Activated T-helper 17 cell treated with anti-CD3 and anti-CD28 coated beads, Interleukin-2, amount 50 U/mL, for 72 hours (primary cell): ENCODE measurements around the gene UGT1A10. TPM values are rescaled to one million over a fixed set of nuclear protein-coding genes. Genes with fewer than 3 reads are reported as not detected.

ENCODE experiments used
- ATAC-seq: fragments of 150-1000 bp; cut with Tn5 transposase; replicated peaks from 2 replicates; pipeline ENCODE4 v1.10.0; 2021; ENCODE audit warnings: mild to moderate bottlenecking, moderate library complexity
- H3K27ac Mint-ChIP-seq: one replicate; pipeline ENCODE4 v1.8.0; 2022; ENCODE audit warnings: mixed read lengths
- H3K27me3 Mint-ChIP-seq: one replicate; pipeline ENCODE4 v1.8.0; 2022; ENCODE audit warnings: mixed read lengths
- H3K36me3 Mint-ChIP-seq: one replicate; pipeline ENCODE4 v1.8.0; 2022; ENCODE audit warnings: low read depth, mild to moderate bottlenecking, mixed read lengths
- H3K4me1 Mint-ChIP-seq: one replicate; pipeline ENCODE4 v1.8.0; 2022; ENCODE audit warnings: mixed read lengths
- H3K4me3 Mint-ChIP-seq: one replicate; pipeline ENCODE4 v1.8.0; 2022; ENCODE audit warnings: mild to moderate bottlenecking, mixed read lengths
- H3K9me3 Mint-ChIP-seq: one replicate; pipeline ENCODE4 v1.8.0; 2022; ENCODE audit warnings: mixed read lengths
- total RNA-seq, 2 donors: library from RNA; stranded (reverse); gene quantifications; one replicate each; pipeline ENCODE4 v1.2.3, GENCODE V29; 2022

UGT1A10 gene
- total RNA-seq, 2 donors from 2014 or later = 0.16 TPM; not detected in 1

GRCh38 chr2:233801357-233802131 is 165.3 kb downstream of the UGT1A10 start:
- Mint-ChIP-seq H3K27ac (no peak overlapping the region), H3K4me3 (no peak overlapping the region), H3K27me3 (peaks cover 20% of the 10 kb centered on the region), H3K4me1 (no peaks in the 10 kb centered on the region), H3K9me3 (no peaks in the 10 kb centered on the region), H3K36me3 (no peaks in the 10 kb centered on the region)
- ATAC-seq = no peak

GRCh38 chr2:233802132-233802815 is 166.0 kb downstream of the UGT1A10 start:
- Mint-ChIP-seq H3K36me3 (no peaks in the 10 kb centered on the region), H3K9me3 (no peaks in the 10 kb centered on the region), H3K27me3 (peaks cover 20% of the 10 kb centered on the region), H3K27ac (no peak overlapping the region), H3K4me1 (no peaks in the 10 kb centered on the region), H3K4me3 (no peak overlapping the region)
- ATAC-seq = no peak

GRCh38 chr2:233803292-233803911 is 167.2 kb downstream of the UGT1A10 start:
- H3K27ac Mint-ChIP-seq = no peak overlapping the region
- no peak for ATAC-seq
- H3K36me3 Mint-ChIP-seq = no peaks in the 10 kb centered on the region
- H3K4me3 Mint-ChIP-seq = no peak overlapping the region
- H3K27me3 Mint-ChIP-seq = peaks cover 13% of the 10 kb centered on the region
- no peaks in the 10 kb centered on the region for H3K4me1 Mint-ChIP-seq
- no peaks in the 10 kb centered on the region for H3K9me3 Mint-ChIP-seq

- Mint-ChIP-seq H3K9me3 (no peaks in the 10 kb centered on the region), H3K27ac (no peak overlapping the region)
- ATAC-seq = no peak
Measured at GRCh38 chr2:233803994-233804393, 167.7 kb downstream of the UGT1A10 start.

GRCh38 chr2:233807215-233807865 is 171.1 kb downstream of the UGT1A10 start:
- no peaks in the 10 kb centered on the region for H3K36me3 Mint-ChIP-seq
- ATAC-seq = no peak
- H3K9me3 Mint-ChIP-seq = no peaks in the 10 kb centered on the region
- H3K4me3 Mint-ChIP-seq = no peak overlapping the region
- H3K27me3 Mint-ChIP-seq = peaks cover 21% of the 10 kb centered on the region
- H3K4me1 Mint-ChIP-seq = no peaks in the 10 kb centered on the region
- H3K27ac Mint-ChIP-seq = no peak overlapping the region

More at GRCh38 chr2:233803994-233804393, 167.7 kb downstream of the UGT1A10 start:
- no peaks in the 10 kb centered on the region for H3K4me1 Mint-ChIP-seq
- H3K36me3 Mint-ChIP-seq = no peaks in the 10 kb centered on the region
- no peak overlapping the region for H3K4me3 Mint-ChIP-seq
- peaks cover 11% of the 10 kb centered on the region for H3K27me3 Mint-ChIP-seq

- Mint-ChIP-seq H3K27me3 (peaks cover 17% of the 10 kb centered on the region), H3K4me1 (no peaks in the 10 kb centered on the region), H3K9me3 (no peaks in the 10 kb centered on the region), H3K36me3 (no peaks in the 10 kb centered on the region), H3K4me3 (no peak overlapping the region), H3K27ac (no peak overlapping the region)
- no peak for ATAC-seq
Measured at GRCh38 chr2:233807966-233808935, 172.0 kb downstream of the UGT1A10 start.

- ATAC-seq = no peak
- H3K27ac Mint-ChIP-seq = no peak overlapping the region
- no peak overlapping the region for H3K4me3 Mint-ChIP-seq
- no peaks in the 10 kb centered on the region for H3K4me1 Mint-ChIP-seq
- no peaks in the 10 kb centered on the region for H3K36me3 Mint-ChIP-seq
- H3K27me3 Mint-ChIP-seq = peaks cover 13% of the 10 kb centered on the region
- no peaks in the 10 kb centered on the region for H3K9me3 Mint-ChIP-seq
Measured at GRCh38 chr2:233810385-233810784, 174.1 kb downstream of the UGT1A10 start.

GRCh38 chr2:233811087-233811486 is 174.8 kb downstream of the UGT1A10 start:
- Mint-ChIP-seq H3K4me1 (no peaks in the 10 kb centered on the region), H3K4me3 (no peak overlapping the region), H3K36me3 (no peaks in the 10 kb centered on the region), H3K9me3 (no peaks in the 10 kb centered on the region), H3K27me3 (peaks cover 13% of the 10 kb centered on the region), H3K27ac (no peak overlapping the region)
- no peak for ATAC-seq

- Mint-ChIP-seq H3K9me3 (no peaks in the 10 kb centered on the region), H3K27me3 (peaks cover 13% of the 10 kb centered on the region), H3K4me3 (no peak overlapping the region), H3K27ac (no peak overlapping the region), H3K36me3 (no peaks in the 10 kb centered on the region), H3K4me1 (no peaks in the 10 kb centered on the region)
- ATAC-seq = no peak
Measured at GRCh38 chr2:233811732-233812131, 175.5 kb downstream of the UGT1A10 start.

- ATAC-seq = no peak
- H3K36me3 Mint-ChIP-seq = no peaks in the 10 kb centered on the region
- no peaks in the 10 kb centered on the region for H3K9me3 Mint-ChIP-seq
- H3K4me1 Mint-ChIP-seq = no peaks in the 10 kb centered on the region
- no peak overlapping the region for H3K27ac Mint-ChIP-seq
- H3K4me3 Mint-ChIP-seq = no peak overlapping the region
- H3K27me3 Mint-ChIP-seq = peaks cover 16% of the 10 kb centered on the region
Measured at GRCh38 chr2:233813236-233814055, 177.2 kb downstream of the UGT1A10 start.

GRCh38 chr2:233814056-233814835 is 178.0 kb downstream of the UGT1A10 start:
- no peak for ATAC-seq
- H3K36me3 Mint-ChIP-seq = no peaks in the 10 kb centered on the region

GRCh38 chr2:233815861-233816260 is 179.6 kb downstream of the UGT1A10 start:
- Mint-ChIP-seq H3K36me3 (no peaks in the 10 kb centered on the region), H3K4me1 (no peaks in the 10 kb centered on the region), H3K27me3 (peaks cover 14% of the 10 kb centered on the region), H3K4me3 (no peak overlapping the region), H3K27ac (no peak overlapping the region), H3K9me3 (no peaks in the 10 kb centered on the region)
- ATAC-seq = no peak

More at GRCh38 chr2:233814056-233814835, 178.0 kb downstream of the UGT1A10 start:
- H3K4me1 Mint-ChIP-seq = no peaks in the 10 kb centered on the region
- peaks cover 16% of the 10 kb centered on the region for H3K27me3 Mint-ChIP-seq
- no peaks in the 10 kb centered on the region for H3K9me3 Mint-ChIP-seq
- H3K4me3 Mint-ChIP-seq = no peak overlapping the region
- H3K27ac Mint-ChIP-seq = no peak overlapping the region
